SK-N-SH (cell line): Measurements from ENCODE around the gene MIGA2. TPM values are rescaled to one million over a fixed set of nuclear protein-coding genes. Genes with fewer than 3 reads are reported as not detected.

Experiments
- CTCF ChIA-PET: fragments of 300-600, 350-600 bp; formaldehyde crosslinking; extraction: SDS; loops from one replicate; lab custom pipeline; 2021; lab: Yijun Ruan, JAX
- POLR2A ChIA-PET: fragments of 350-600 bp; sonication (Branson Sonifier 250); formaldehyde crosslinking; extraction: SDS; loops from one replicate; lab custom pipeline; 2020; ENCODE audit warnings: antibody characterized with exemption, inconsistent platforms; lab: Yijun Ruan, JAX
- DNase-seq: peaks from one replicate; pipeline ENCODE4 v3.0.0; 2012
- H2AFZ ChIP-seq: fragments of 200-600 bp; sonication (generic); 2 replicates; pipeline ENCODE4 v1.8.1; 2016; ENCODE audit warnings: antibody characterized with exemption, mild to moderate bottlenecking, low read depth
- H3F3A ChIP-seq: fragments of 200-600 bp; sonication (generic); replicated peaks from 2 replicates; pipeline ENCODE3; 2016; ENCODE audit warnings: antibody characterized with exemption, mild to moderate bottlenecking; ENCODE audit not compliant: insufficient read depth
- H3K27ac ChIP-seq, 2 experiments: fragments of 200-500 bp in 1 of 2; fragments of 200-600 bp in 1 of 2; sonication (Bioruptor generic) in 1 of 2; sonication (generic), shearing (Covaris generic) in 1 of 2; 2 replicates each; pipeline versions ENCODE4 v1.5.1 to v1.6.1; 2014 to 2016; ENCODE audit warnings: low read depth in 2 of 2, inconsistent platforms in 1 of 2, low read length in 1 of 2, mild to moderate bottlenecking in 1 of 2, mixed read lengths in 1 of 2
- H3K27me3 ChIP-seq: fragments of 200-600 bp; sonication (generic), shearing (Covaris generic); 2 replicates; pipeline ENCODE4 v1.6.1; 2016; ENCODE audit warnings: mixed run types; ENCODE audit not compliant: insufficient read depth
- H3K36me3 ChIP-seq, 2 experiments: fragments of 200-500 bp in 1 of 2; fragments of 200-600 bp in 1 of 2; sonication (Bioruptor generic) in 1 of 2; sonication (generic) in 1 of 2; replicated peaks in 1 of 2; 2 replicates each; pipeline versions ENCODE3 to v1.5.1; 2014 to 2016; ENCODE audit warnings: low read length in 1 of 2, mild to moderate bottlenecking in 1 of 2; ENCODE audit not compliant: insufficient read depth in 2 of 2, control insufficient read depth in 1 of 2
- H3K4me1 ChIP-seq, 2 experiments: fragments of 200-500 bp in 1 of 2; fragments of 200-600 bp in 1 of 2; sonication (Bioruptor generic) in 1 of 2; sonication (generic), shearing (Covaris generic) in 1 of 2; 2 replicates each; pipeline versions ENCODE4 v1.5.1 to v1.6.1; 2014 to 2016; ENCODE audit warnings: low read depth in 1 of 2, low read length in 1 of 2, mixed run types in 1 of 2; ENCODE audit not compliant: insufficient read depth in 2 of 2, control insufficient read depth in 1 of 2
- H3K4me2 ChIP-seq: fragments of 200-600 bp; sonication (generic), shearing (Covaris generic); 2 replicates; pipeline ENCODE4 v1.6.1; 2017; ENCODE audit warnings: mixed run types
- H3K4me3 ChIP-seq, 2 experiments: fragments of 200-500 bp in 1 of 2; fragments of 200-600 bp in 1 of 2; sonication (Bioruptor generic) in 1 of 2; sonication (generic), shearing (Covaris generic) in 1 of 2; 2 replicates each; pipeline versions ENCODE4 v1.5.1 to v1.8.1; 2014 to 2016; ENCODE audit warnings: low read depth in 2 of 2, inconsistent platforms in 1 of 2, low read length in 1 of 2, mild to moderate bottlenecking in 1 of 2, mixed read lengths in 1 of 2, moderate library complexity in 1 of 2
- H3K79me2 ChIP-seq: fragments of 200-600 bp; sonication (generic); 2 replicates; pipeline ENCODE4 v1.8.1; 2017; ENCODE audit warnings: mild to moderate bottlenecking; ENCODE audit not compliant: insufficient read depth
- H3K9ac ChIP-seq: fragments of 200-600 bp; sonication (generic); 2 replicates; pipeline ENCODE4 v1.6.1; 2017; ENCODE audit warnings: mixed run types
- H3K9me2 ChIP-seq: fragments of 200-600 bp; sonication (generic); 2 replicates; pipeline ENCODE4 v1.6.1; 2017; ENCODE audit warnings: mixed run types
- H3K9me3 ChIP-seq: fragments of 200-600 bp; sonication (generic); 2 replicates; pipeline ENCODE4 v1.6.1; 2017; ENCODE audit warnings: mixed run types, mild to moderate bottlenecking, moderate library complexity
- H4K20me1 ChIP-seq: fragments of 200-600 bp; sonication (generic); 2 replicates; pipeline ENCODE4 v1.6.1; 2017; ENCODE audit warnings: mild to moderate bottlenecking, mixed run types; ENCODE audit not compliant: insufficient read depth
- ELF1 ChIP-seq: IDR thresholded peaks from 2 replicates; pipeline ENCODE4 v1.4.0; 2012
- EP300 ChIP-seq, 2 experiments: IDR thresholded peaks; 2 replicates each; pipeline versions ENCODE4 v1.4.0 to v1.6.1; 2012; ENCODE audit warnings: borderline replicate concordance in 1 of 2, low read depth in 1 of 2, low read length in 1 of 2
- FOXJ3 ChIP-seq: sonication (generic); formaldehyde crosslinking; IDR thresholded peaks from 2 replicates; pipeline ENCODE4 v1.5.1; 2020; ENCODE audit warnings: mild to moderate bottlenecking, missing genetic modification reagents
- FOXM1 ChIP-seq: IDR thresholded peaks from 2 replicates; pipeline ENCODE4 v1.4.0; 2012; ENCODE audit warnings: low read depth, mild to moderate bottlenecking
- GATA2 ChIP-seq: sonication (generic); formaldehyde crosslinking; IDR thresholded peaks from 2 replicates; pipeline ENCODE4 v1.5.0; 2020; ENCODE audit warnings: mild to moderate bottlenecking, missing genetic modification reagents
- MEF2A ChIP-seq: IDR thresholded peaks from 2 replicates; pipeline ENCODE4 v1.4.0; 2012; ENCODE audit warnings: low read depth, borderline replicate concordance
- NRF1 ChIP-seq: IDR thresholded peaks from 2 replicates; pipeline ENCODE4 v1.6.1; 2012; ENCODE audit warnings: low read depth, mild to moderate bottlenecking, low read length
- PBX3 ChIP-seq: IDR thresholded peaks from 2 replicates; pipeline ENCODE4; 2012
- RAD21 ChIP-seq: IDR thresholded peaks from 2 replicates; pipeline ENCODE4 v1.6.1; 2012; ENCODE audit warnings: mild to moderate bottlenecking, low read length
- RFX5 ChIP-seq: IDR thresholded peaks from 2 replicates; pipeline ENCODE4 v1.6.1; 2012; ENCODE audit warnings: mild to moderate bottlenecking, improper control_type of control experiment, low read length
- SIN3A ChIP-seq: IDR thresholded peaks from 2 replicates; pipeline ENCODE4 v1.6.1; 2012; ENCODE audit warnings: low read depth, mild to moderate bottlenecking, low read length, moderate library complexity, borderline replicate concordance
- SMC3 ChIP-seq: IDR thresholded peaks from 2 replicates; pipeline ENCODE4 v1.6.1; 2012; ENCODE audit warnings: low read depth, low read length, improper control_type of control experiment
- TEAD4 ChIP-seq: IDR thresholded peaks from 2 replicates; pipeline ENCODE4 v1.4.0; 2012; ENCODE audit warnings: mild to moderate bottlenecking, borderline replicate concordance; ENCODE audit not compliant: insufficient read depth
- YY1 ChIP-seq: IDR thresholded peaks from 2 replicates; pipeline ENCODE4 v1.4.0; 2012; ENCODE audit warnings: low read depth, mild to moderate bottlenecking
- WGBS: methylation state at CpG from one replicate; pipeline ENCODE4 v1.1.6; 2017; ENCODE audit warnings: low lambda C conversion rate; 5-methylcytosine and 5-hydroxymethylcytosine counted together
- polyA plus RNA-seq, 3 experiments: library from polyadenylated mRNA; depleted of rRNA; stranded (reverse); fragments of >200 nt; gene quantifications; 2 replicates each; pipeline ENCODE4 v1.2.3, GENCODE V29; 2012
- TF ChIP-seq, protein P1 (sequence below): IDR thresholded peaks from 2 replicates; pipeline ENCODE4 v1.6.1; 2012; ENCODE audit warnings: mild to moderate bottlenecking, low read depth, low read length, moderate library complexity
- TF ChIP-seq, protein P2 (sequence below): fragments of 150-350 bp; IDR thresholded peaks from 2 replicates; pipeline ENCODE4 v1.6.1; 2016; ENCODE audit warnings: mild to moderate bottlenecking, low read depth, low read length

MIGA2 gene
- polyA plus RNA-seq, 1 of the 3 experiments (the other 2 are of a cell fraction) = 21.2 TPM

GRCh38 chr9:129100383-129101169 is 64.2 kb downstream of the MIGA2 start (continued):
- TF ChIP-seq, protein P1, sequence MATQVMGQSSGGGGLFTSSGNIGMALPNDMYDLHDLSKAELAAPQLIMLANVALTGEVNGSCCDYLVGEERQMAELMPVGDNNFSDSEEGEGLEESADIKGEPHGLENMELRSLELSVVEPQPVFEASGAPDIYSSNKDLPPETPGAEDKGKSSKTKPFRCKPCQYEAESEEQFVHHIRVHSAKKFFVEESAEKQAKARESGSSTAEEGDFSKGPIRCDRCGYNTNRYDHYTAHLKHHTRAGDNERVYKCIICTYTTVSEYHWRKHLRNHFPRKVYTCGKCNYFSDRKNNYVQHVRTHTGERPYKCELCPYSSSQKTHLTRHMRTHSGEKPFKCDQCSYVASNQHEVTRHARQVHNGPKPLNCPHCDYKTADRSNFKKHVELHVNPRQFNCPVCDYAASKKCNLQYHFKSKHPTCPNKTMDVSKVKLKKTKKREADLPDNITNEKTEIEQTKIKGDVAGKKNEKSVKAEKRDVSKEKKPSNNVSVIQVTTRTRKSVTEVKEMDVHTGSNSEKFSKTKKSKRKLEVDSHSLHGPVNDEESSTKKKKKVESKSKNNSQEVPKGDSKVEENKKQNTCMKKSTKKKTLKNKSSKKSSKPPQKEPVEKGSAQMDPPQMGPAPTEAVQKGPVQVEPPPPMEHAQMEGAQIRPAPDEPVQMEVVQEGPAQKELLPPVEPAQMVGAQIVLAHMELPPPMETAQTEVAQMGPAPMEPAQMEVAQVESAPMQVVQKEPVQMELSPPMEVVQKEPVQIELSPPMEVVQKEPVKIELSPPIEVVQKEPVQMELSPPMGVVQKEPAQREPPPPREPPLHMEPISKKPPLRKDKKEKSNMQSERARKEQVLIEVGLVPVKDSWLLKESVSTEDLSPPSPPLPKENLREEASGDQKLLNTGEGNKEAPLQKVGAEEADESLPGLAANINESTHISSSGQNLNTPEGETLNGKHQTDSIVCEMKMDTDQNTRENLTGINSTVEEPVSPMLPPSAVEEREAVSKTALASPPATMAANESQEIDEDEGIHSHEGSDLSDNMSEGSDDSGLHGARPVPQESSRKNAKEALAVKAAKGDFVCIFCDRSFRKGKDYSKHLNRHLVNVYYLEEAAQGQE = no peak
- TF ChIP-seq YY1 = no peak
- TF ChIP-seq GATA2 (CRISPR knock-in tag) = no peak
- no peak for TF ChIP-seq EP300 (IDR thresholded peaks at IDR 0.05; ENCODE audit: borderline replicate concordance in 1 of 2, low read depth in 1 of 2, low read length in 1 of 2)
- no peak for TF ChIP-seq SIN3A
- TF ChIP-seq RFX5 = no peak

- POLR2A ChIA-PET = no interaction called here
- 98% methylated on average over 7 of the region's 7 CpGs for WGBS
These were observed 64.9 kb downstream of the MIGA2 start for GRCh38 chr9:129101279-129101678.

More at GRCh38 chr9:129101279-129101678, 64.9 kb downstream of the MIGA2 start:
- no peak overlapping the region for H3K4me2 ChIP-seq
- no peak overlapping the region for H3K4me3 ChIP-seq
- H3K9me2 ChIP-seq = no peaks in the 10 kb centered on the region
- H3K9me3 ChIP-seq = no peaks in the 10 kb centered on the region
- H4K20me1 ChIP-seq = no peaks in the 10 kb centered on the region
- no peak overlapping the region for H3K27ac ChIP-seq
- H3K79me2 ChIP-seq = no peaks in the 10 kb centered on the region
- H3K36me3 ChIP-seq = peaks cover 0 to 24% of the 10 kb centered on the region in 2 experiments
- no peak overlapping the region for H3K9ac ChIP-seq
- H2AFZ ChIP-seq = no peak overlapping the region
- H3K27me3 ChIP-seq = no peaks in the 10 kb centered on the region
- H3F3A ChIP-seq = no peaks in the 10 kb centered on the region
- TF ChIP-seq FOXJ3 (CRISPR knock-in tag) (no peak), SMC3 (no peak), ELF1 (no peak), NRF1 (no peak), TEAD4 (no peak), MEF2A (no peak), FOXM1 (no peak), PBX3 (no peak), RAD21 (no peak)
- TF ChIP-seq, protein P2, sequence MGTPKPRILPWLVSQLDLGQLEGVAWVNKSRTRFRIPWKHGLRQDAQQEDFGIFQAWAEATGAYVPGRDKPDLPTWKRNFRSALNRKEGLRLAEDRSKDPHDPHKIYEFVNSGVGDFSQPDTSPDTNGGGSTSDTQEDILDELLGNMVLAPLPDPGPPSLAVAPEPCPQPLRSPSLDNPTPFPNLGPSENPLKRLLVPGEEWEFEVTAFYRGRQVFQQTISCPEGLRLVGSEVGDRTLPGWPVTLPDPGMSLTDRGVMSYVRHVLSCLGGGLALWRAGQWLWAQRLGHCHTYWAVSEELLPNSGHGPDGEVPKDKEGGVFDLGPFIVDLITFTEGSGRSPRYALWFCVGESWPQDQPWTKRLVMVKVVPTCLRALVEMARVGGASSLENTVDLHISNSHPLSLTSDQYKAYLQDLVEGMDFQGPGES = no peak
- CTCF ChIA-PET = no interaction called here
- no peaks in the 10 kb centered on the region for H3K4me1 ChIP-seq
- DNase-seq = no peak
